OCI-LY3 (cell line): ENCODE data around the gene HIBADH.

Experiments used
- CTCF ChIP-seq: fragments of 200-600, 300-600 bp; sonication (generic); IDR thresholded peaks from 2 replicates; pipeline ENCODE4 v1.5.1; 2014; ENCODE audit warnings: antibody characterized with exemption, low read length, low read depth
- EZH2phosphoT487 ChIP-seq: fragments of 200-600 bp; shearing (Covaris generic); IDR thresholded peaks from 2 replicates; pipeline ENCODE4 v1.6.1; 2018; ENCODE audit warnings: antibody characterized with exemption, mixed run types, low read depth

- TF ChIP-seq CTCF (no peak), EZH2phosphoT487 (no peak)
Observed at GRCh38 chr7:27686315-27686714, 23.6 kb upstream of the HIBADH start.
